ENCODE data around the gene GLDN. TPM values are rescaled to one million over a fixed set of nuclear protein-coding genes. Genes with fewer than 3 reads are reported as not detected.

GLDN gene
- total RNA-seq, 2 experiments from 2014 or later: not detected

DNA sequence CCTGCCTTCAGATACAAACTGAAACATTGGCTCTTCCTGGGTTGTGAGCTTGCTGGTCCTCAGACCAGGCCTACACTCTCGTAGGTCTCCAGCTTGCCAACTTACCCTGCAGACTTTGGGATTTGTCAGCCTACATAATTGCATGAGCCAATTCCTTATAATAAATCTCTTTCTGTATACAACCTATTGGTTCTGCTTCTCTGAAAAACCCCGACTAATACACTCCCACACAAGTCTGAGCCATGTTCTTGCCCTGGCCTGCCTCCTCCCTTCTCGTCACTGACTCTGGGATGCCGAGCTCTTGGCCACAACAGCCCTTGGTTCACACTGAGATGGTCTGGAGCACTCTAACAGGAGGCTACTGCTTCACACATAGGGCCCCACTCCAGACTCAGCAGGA lies 12.5 kb upstream of the GLDN start:
- H3K27ac Mint-ChIP-seq: no peak overlapping the region
- TF ChIP-seq CTCF (IDR thresholded peaks at IDR 0.05): no peak
- H3K36me3 Mint-ChIP-seq (ENCODE audit: low read depth): no peaks in the 10 kb centered on the region
- peaks cover 1% of the 10 kb centered on the region for H3K27me3 Mint-ChIP-seq
- no peaks in the 10 kb centered on the region for H3K4me1 Mint-ChIP-seq (ENCODE audit: low read depth)
- POLR2A ChIA-PET: no interaction called here
- DNase-seq (no peak), ATAC-seq (no peak)
- intact Hi-C loops (cut with micrococcal nuclease): no loop called here
- no peaks in the 10 kb centered on the region for H3K9me3 Mint-ChIP-seq
- CTCF ChIA-PET: no interaction called here
- H3K4me3 Mint-ChIP-seq: no peak overlapping the region

DNA sequence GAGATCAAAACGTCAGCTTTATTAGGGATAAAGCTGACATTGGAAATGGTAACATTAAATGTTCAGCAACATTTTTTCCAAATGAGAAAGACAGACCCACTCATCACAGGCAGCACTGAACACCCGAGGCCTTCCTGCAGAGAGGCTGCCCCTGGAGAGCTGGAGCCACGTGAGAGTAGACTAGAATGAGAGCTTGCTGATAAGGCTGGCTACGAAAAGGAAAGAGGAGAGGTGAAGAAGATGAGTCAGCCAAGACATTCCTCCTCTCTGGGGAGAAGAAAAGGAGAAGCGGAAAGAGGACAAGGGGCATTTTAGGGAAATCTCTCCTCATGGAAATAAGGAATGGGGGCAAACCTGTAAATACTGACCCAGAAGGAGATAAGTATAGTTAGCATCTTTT lies 10.3 kb upstream of the GLDN start:
- Mint-ChIP-seq H3K27me3 (peaks cover 1% of the 10 kb centered on the region), H3K36me3 (ENCODE audit: low read depth) (no peaks in the 10 kb centered on the region), H3K4me1 (ENCODE audit: low read depth) (no peaks in the 10 kb centered on the region), H3K27ac (no peak overlapping the region), H3K4me3 (no peak overlapping the region), H3K9me3 (no peaks in the 10 kb centered on the region)
- intact Hi-C loops (cut with micrococcal nuclease): no loop called here
- TF ChIP-seq CTCF (IDR thresholded peaks at IDR 0.05): no peak
- CTCF ChIA-PET: no interaction called here
- POLR2A ChIA-PET: no interaction called here
- no peak for ATAC-seq
- no peak for DNase-seq

DNA sequence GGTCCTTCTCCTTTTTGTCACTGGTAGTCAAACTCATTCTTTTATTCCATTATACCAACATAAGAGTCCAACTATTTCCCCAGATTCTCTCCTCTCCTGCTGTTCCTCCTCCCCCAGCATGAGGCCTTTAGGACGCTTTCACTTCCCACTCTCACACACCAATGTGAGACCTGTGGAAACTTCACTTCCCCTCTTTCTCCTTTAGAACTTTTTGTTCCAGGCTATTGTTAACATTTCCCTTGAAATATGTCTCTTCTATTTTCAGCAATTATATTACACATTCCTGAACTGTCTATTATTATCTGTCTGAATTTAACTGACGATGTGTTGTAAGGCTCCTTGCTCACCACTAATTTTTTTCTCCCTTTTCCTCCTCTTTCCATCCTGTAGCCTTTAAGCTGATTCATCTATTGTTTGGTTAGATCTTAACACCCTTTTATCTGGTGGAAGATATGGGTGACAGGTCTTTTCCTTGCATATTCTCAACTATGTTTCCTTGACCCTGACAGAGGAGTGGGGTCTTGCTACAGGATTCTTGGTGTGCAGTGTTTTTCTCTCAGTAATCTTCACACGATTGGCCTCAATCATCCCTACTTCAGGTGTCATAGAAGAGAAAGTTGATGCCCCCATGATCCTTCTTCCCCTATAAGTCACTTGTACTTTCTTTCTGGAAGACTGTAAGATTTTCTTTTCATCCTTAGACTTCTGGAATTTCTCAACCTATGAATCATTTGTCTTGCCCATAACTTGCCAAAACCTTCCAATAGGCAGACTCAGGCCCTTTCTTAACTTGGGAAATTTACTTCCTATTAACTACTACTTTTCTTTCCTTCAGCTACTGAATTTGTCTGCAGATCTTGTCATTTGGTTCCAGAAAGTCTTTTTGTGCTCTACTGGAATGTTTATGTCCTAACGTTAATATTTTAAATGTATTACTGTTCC lies 9.0 kb upstream of the GLDN start:
- ATAC-seq: no peak
- Mint-ChIP-seq H3K4me3 (no peak overlapping the region), H3K27me3 (peaks cover 1% of the 10 kb centered on the region), H3K9me3 (no peaks in the 10 kb centered on the region), H3K4me1 (ENCODE audit: low read depth) (no peaks in the 10 kb centered on the region), H3K36me3 (ENCODE audit: low read depth) (no peaks in the 10 kb centered on the region), H3K27ac (no peak overlapping the region)
- intact Hi-C loops (cut with micrococcal nuclease): no loop called here
- no peak for TF ChIP-seq CTCF (IDR thresholded peaks at IDR 0.05)
- DNase-seq: no peak
- ChIA-PET POLR2A (interaction anchor here (0.6 kb wide), 1 partner anchor 472 kb away, joined by 4 read pairs; no protein-coding TSS in a partner anchor), CTCF (no interaction called here)

GRCh38 chr15:51333571-51333970 lies 7.9 kb upstream of the GLDN start:
- no peak for TF ChIP-seq CTCF (IDR thresholded peaks at IDR 0.05)
- H3K27me3 Mint-ChIP-seq: peaks cover 1% of the 10 kb centered on the region
- no peaks in the 10 kb centered on the region for H3K9me3 Mint-ChIP-seq
- POLR2A ChIA-PET: no interaction called here
- ATAC-seq: no peak
- CTCF ChIA-PET: no interaction called here
- no peak for DNase-seq
- H3K36me3 Mint-ChIP-seq (ENCODE audit: low read depth): no peaks in the 10 kb centered on the region
- no peak overlapping the region for H3K27ac Mint-ChIP-seq
- no peak overlapping the region for H3K4me3 Mint-ChIP-seq
- intact Hi-C loops (cut with micrococcal nuclease): no loop called here
- H3K4me1 Mint-ChIP-seq (ENCODE audit: low read depth): no peaks in the 10 kb centered on the region

DNA sequence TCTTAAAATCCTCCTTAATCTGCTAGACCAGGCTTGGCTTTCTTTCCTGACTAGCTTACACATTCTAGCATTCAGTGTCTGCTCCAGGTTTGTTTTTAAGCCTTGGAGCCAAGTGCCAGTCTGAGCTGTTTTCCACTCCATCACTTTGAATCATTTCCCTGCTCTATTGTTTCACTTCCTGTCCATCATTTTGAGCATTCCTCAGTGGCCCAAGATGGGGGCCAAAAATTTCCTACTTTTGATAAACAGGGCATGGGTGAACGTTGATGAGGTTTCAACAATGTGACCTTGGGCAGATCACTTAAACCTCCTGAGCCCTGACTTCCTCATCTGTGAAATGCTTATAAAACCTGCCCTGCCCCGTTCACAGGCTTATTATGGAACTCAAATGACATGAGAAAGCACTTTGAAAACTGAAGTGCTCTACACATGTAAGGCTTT lies 7.4 kb upstream of the GLDN start:
- peaks cover 1% of the 10 kb centered on the region for H3K27me3 Mint-ChIP-seq
- H3K36me3 Mint-ChIP-seq (ENCODE audit: low read depth): no peaks in the 10 kb centered on the region
- POLR2A ChIA-PET: no interaction called here
- no peak overlapping the region for H3K27ac Mint-ChIP-seq
- CTCF ChIA-PET: no interaction called here
- intact Hi-C loops (cut with micrococcal nuclease): no loop called here
- no peak for TF ChIP-seq CTCF (IDR thresholded peaks at IDR 0.05)
- no peaks in the 10 kb centered on the region for H3K9me3 Mint-ChIP-seq
- no peak for ATAC-seq
- H3K4me3 Mint-ChIP-seq: no peak overlapping the region
- DNase-seq: no peak
- no peaks in the 10 kb centered on the region for H3K4me1 Mint-ChIP-seq (ENCODE audit: low read depth)
